Body of pancreas (tissue), 4 donors: ENCODE results near the gene MIB2. TPM values are rescaled to one million over a fixed set of nuclear protein-coding genes. Genes with fewer than 3 reads are reported as not detected.

Experiments
- ATAC-seq: fragments of 150-250 bp; one replicate; pipeline ENCODE4 v1.9.1; 2016
- DNase-seq, 4 donors: peaks; one replicate each; pipeline ENCODE4 v3.0.0-alpha.2; 2019
- H3K27ac ChIP-seq, 4 donors: fragments of 200-600 bp; sonication (generic); 1 replicate in 3 of 4; 2 replicates in 1 of 4; pipeline versions ENCODE4 v1.5.1 to v1.6.1; 2016 to 2019; ENCODE audit warnings: mild to moderate bottlenecking in 1 of 4, mixed read lengths in 1 of 4, moderate library complexity in 1 of 4
- H3K27me3 ChIP-seq, 2 donors: fragments of 200-600 bp; sonication (generic); one replicate each; pipeline ENCODE4 v1.6.0; 2016; ENCODE audit warnings: mild to moderate bottlenecking in 1 of 2
- H3K36me3 ChIP-seq, 2 donors: fragments of 200-600 bp; sonication (generic); replicated peaks in 1 of 2; 2 replicates each; pipeline ENCODE4 v1.5.1; 2016; ENCODE audit warnings: low read depth in 2 of 2; ENCODE audit not compliant: insufficient read depth in 1 of 2
- H3K4me1 ChIP-seq: fragments of 200-600 bp; sonication (generic); one replicate; pipeline ENCODE4 v1.6.0; 2016
- H3K4me3 ChIP-seq, 2 donors: fragments of 200-600 bp; sonication (generic); 1 replicate in 1 of 2; 2 replicates in 1 of 2; pipeline ENCODE4 v1.5.1; 2016 to 2019
- H3K9me3 ChIP-seq, 3 donors: fragments of 200-600 bp; sonication (generic); 1 replicate in 2 of 3; 2 replicates in 1 of 3; pipeline ENCODE4 v1.5.1; 2016
- CTCF ChIP-seq, 7 experiments: fragments of 450-650 bp in 4 of 7; fragments of 200-600 bp in 3 of 7; sonication (generic) in 3 of 7; IDR thresholded peaks; one replicate each; pipeline ENCODE4 v1.5.1; 2016 to 2019; ENCODE audit warnings: antibody characterized with exemption in 7 of 7
- POLR2A ChIP-seq, 3 donors: fragments of 450-650 bp; IDR thresholded peaks; one replicate each; pipeline ENCODE4 v1.6.1; 2016; ENCODE audit warnings: antibody characterized with exemption in 3 of 3, mild to moderate bottlenecking in 2 of 3
- WGBS, 2 donors: methylation state at CpG; one replicate each; pipeline ENCODE4 v1.1.5; 2017; 5-methylcytosine and 5-hydroxymethylcytosine counted together
- intact Hi-C: fragments of 100-400 bp; cut with DNase I; formaldehyde crosslinking; loops from one replicate; pipeline ENCODE4 v1.15.1; 2023
- total RNA-seq, 2 donors: library from RNA; depleted of rRNA; stranded (reverse); fragments of >200 nt; gene quantifications; one replicate each; pipeline ENCODE4 v1.1.0, GENCODE V29; 2016

MIB2 gene
- total RNA-seq, 2 donors from 2014 or later, result 57.6 to 101 TPM

DNA sequence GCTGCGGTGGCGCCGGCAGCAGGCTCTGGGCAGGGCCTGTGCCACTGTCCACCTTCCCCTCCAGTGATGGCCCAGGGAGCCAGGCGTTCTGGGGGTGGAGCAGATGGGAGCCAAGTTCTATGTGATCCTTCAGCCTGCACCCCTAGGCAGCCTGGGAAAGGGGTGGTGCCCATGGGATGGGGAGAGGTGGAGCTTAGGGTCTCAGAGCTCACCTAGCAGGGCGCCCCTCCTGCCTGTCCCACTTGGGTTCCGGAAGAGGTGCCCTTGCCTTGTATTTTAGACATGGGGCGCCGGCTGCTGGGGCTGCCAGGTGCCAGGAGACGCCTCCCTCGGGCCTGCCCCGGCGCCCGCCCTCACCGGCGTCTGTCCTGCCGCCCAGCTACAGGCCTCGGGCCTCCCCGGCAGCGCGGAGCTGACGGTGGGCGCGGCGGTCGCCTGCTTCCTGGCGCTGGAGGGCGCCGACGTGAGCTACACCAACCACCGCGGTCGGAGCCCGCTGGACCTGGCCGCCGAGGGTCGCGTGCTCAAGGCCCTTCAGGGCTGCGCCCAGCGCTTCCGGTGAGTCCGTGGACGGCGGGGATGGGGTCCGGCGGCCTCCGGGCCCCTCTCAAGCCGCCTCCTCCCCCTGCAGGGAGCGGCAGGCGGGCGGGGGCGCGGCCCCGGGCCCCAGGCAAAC is 13.6 kb downstream of the MIB2 start:
- Histone ChIP-seq H3K4me1 (peaks cover 7% of the 10 kb centered on the region), H3K9me3 (no peaks in the 10 kb centered on the region), H3K36me3 (no peaks in the 10 kb centered on the region), H3K4me3 (no peak overlapping the region), H3K27ac (no peak overlapping the region), H3K27me3 (peaks cover 0 to 7% of the 10 kb centered on the region in 2 donors)
- no peak for TF ChIP-seq CTCF (IDR thresholded peaks at IDR 0.05)
- TF ChIP-seq POLR2A (IDR thresholded peaks at IDR 0.05), result no peak
- DNase-seq (no peak), ATAC-seq (no peak)
- intact Hi-C loops, result no loop called here
- WGBS, 2 donors, result 67 to 95% methylated on average over 11 to 52 of the region's 53 CpGs

- no peaks in the 10 kb centered on the region for H3K9me3 ChIP-seq
- no peak for DNase-seq
- ATAC-seq, result no peak
- no peaks in the 10 kb centered on the region for H3K36me3 ChIP-seq
- H3K27ac ChIP-seq, result no peak overlapping the region
- H3K27me3 ChIP-seq, result peaks cover 0 to 7% of the 10 kb centered on the region in 2 donors
- peaks cover 7% of the 10 kb centered on the region for H3K4me1 ChIP-seq
- TF ChIP-seq POLR2A (IDR thresholded peaks at IDR 0.05) (no peak), CTCF (IDR thresholded peaks at IDR 0.05) (no peak)
- intact Hi-C loops, result no loop called here
- WGBS, 2 donors, result 73 to 84% methylated on average over 27 to 38 of the region's 48 CpGs
- H3K4me3 ChIP-seq, result no peak overlapping the region
Measured at GRCh38 chr1:1629430-1630190, 14.3 kb downstream of the MIB2 start.

GRCh38 chr1:1630191-1630964 is 15.1 kb downstream of the MIB2 start:
- no peaks in the 10 kb centered on the region for H3K36me3 ChIP-seq
- H3K4me3 ChIP-seq, result no peak overlapping the region
- TF ChIP-seq POLR2A (IDR thresholded peaks at IDR 0.05) (no peak), CTCF (IDR thresholded peaks at IDR 0.05) (no peak)
- peak in 3 of 4 donors; percentile 42 to 64 (median 46) for DNase-seq
- peaks cover 0 to 7% of the 10 kb centered on the region in 2 donors for H3K27me3 ChIP-seq
- H3K4me1 ChIP-seq, result peaks cover 7% of the 10 kb centered on the region
- no peaks in the 10 kb centered on the region for H3K9me3 ChIP-seq
- peak overlapping the region in 2 of 4 donors; percentile 28 to 40 for H3K27ac ChIP-seq
- WGBS, 2 donors, result 52 to 77% methylated on average over 53 to 56 of the region's 81 CpGs
- peak; percentile 25 for ATAC-seq
- intact Hi-C loops, result no loop called here

- 10 to 40% methylated on average over 22 to 51 of the region's 79 CpGs for WGBS, 2 donors
- Histone ChIP-seq H3K27ac (peak overlapping the region in 1 of 4 donors; percentile 40), H3K27me3 (peaks cover 0 to 7% of the 10 kb centered on the region in 2 donors), H3K36me3 (no peaks in the 10 kb centered on the region), H3K4me1 (peaks cover 7% of the 10 kb centered on the region), H3K9me3 (no peaks in the 10 kb centered on the region), H3K4me3 (no peak overlapping the region)
- DNase-seq (no peak), ATAC-seq (no peak)
- TF ChIP-seq CTCF (IDR thresholded peaks at IDR 0.05) (no peak), POLR2A (IDR thresholded peaks at IDR 0.05) (no peak)
- intact Hi-C loops, result no loop called here
Measured at GRCh38 chr1:1630965-1631781, 15.9 kb downstream of the MIB2 start.
